Breast epithelium (tissue), 4 donors: ENCODE results near the gene HEBP2. TPM values are rescaled to one million over a fixed set of nuclear protein-coding genes. Genes with fewer than 3 reads are reported as not detected.

Source experiments
- DNase-seq, 2 donors: peaks; one replicate each; pipeline ENCODE4 v3.0.0-alpha.2; 2019; ENCODE audit warnings: low spot score in 2 of 2
- H3K27ac ChIP-seq, 2 donors: fragments of 200-600 bp; sonication (generic) in 1 of 2; one replicate each; pipeline ENCODE4 v1.5.1; 2016 to 2019; ENCODE audit warnings: mild to moderate bottlenecking in 1 of 2
- H3K27me3 ChIP-seq, 2 donors: fragments of 200-600 bp; sonication (generic) in 1 of 2; one replicate each; pipeline versions ENCODE4 v1.5.1 to v1.6.0; 2017 to 2019; ENCODE audit warnings: control low read depth in 1 of 2, mild to moderate bottlenecking in 1 of 2
- H3K36me3 ChIP-seq: fragments of 200-600 bp; one replicate; pipeline ENCODE4 v1.5.1; 2019
- H3K4me1 ChIP-seq, 2 donors: fragments of 200-600 bp; sonication (generic); one replicate each; pipeline ENCODE4 v1.5.1; 2016 to 2019; ENCODE audit warnings: control low read depth in 1 of 2
- H3K4me3 ChIP-seq, 3 donors: fragments of 200-600 bp; sonication (generic); 1 replicate in 2 of 3; 2 replicates in 1 of 3; pipeline ENCODE4 v1.5.1; 2016 to 2019; ENCODE audit warnings: mild to moderate bottlenecking in 3 of 3, moderate library complexity in 2 of 3
- H3K9me3 ChIP-seq, 2 donors: fragments of 200-600 bp; sonication (generic) in 1 of 2; one replicate each; pipeline ENCODE4 v1.5.1; 2016 to 2019; ENCODE audit warnings: control low read depth in 1 of 2
- POLR2A ChIP-seq: fragments of 450-650 bp; IDR thresholded peaks from one replicate; pipeline ENCODE4 v1.6.1; 2016; ENCODE audit warnings: antibody characterized with exemption, mild to moderate bottlenecking, moderate library complexity
- POLR2AphosphoS5 ChIP-seq, 3 donors: sonication (generic); formaldehyde crosslinking; IDR thresholded peaks; one replicate each; pipeline ENCODE4 v1.6.1; 2017; ENCODE audit warnings: antibody characterized with exemption in 3 of 3
- intact Hi-C: fragments of 100-400 bp; cut with DNase I; formaldehyde crosslinking; loops from one replicate; pipeline ENCODE4 v1.15.1; 2023; ENCODE audit warnings: low total_unique reads
- total RNA-seq, 3 donors: library from RNA; depleted of rRNA; stranded (reverse); fragments of >200 nt; gene quantifications; one replicate each; pipeline ENCODE4 v1.1.0, GENCODE V29; 2016
- TF ChIP-seq, protein P1 (sequence below), 3 donors: fragments of 450-650 bp; IDR thresholded peaks; one replicate each; pipeline ENCODE4 v1.5.1; 2016 to 2017; ENCODE audit warnings: antibody characterized with exemption in 3 of 3, mild to moderate bottlenecking in 3 of 3, moderate library complexity in 3 of 3

Gene HEBP2
- total RNA-seq, 3 donors from 2014 or later: 66.2 to 321 (median 72.6) TPM

DNA sequence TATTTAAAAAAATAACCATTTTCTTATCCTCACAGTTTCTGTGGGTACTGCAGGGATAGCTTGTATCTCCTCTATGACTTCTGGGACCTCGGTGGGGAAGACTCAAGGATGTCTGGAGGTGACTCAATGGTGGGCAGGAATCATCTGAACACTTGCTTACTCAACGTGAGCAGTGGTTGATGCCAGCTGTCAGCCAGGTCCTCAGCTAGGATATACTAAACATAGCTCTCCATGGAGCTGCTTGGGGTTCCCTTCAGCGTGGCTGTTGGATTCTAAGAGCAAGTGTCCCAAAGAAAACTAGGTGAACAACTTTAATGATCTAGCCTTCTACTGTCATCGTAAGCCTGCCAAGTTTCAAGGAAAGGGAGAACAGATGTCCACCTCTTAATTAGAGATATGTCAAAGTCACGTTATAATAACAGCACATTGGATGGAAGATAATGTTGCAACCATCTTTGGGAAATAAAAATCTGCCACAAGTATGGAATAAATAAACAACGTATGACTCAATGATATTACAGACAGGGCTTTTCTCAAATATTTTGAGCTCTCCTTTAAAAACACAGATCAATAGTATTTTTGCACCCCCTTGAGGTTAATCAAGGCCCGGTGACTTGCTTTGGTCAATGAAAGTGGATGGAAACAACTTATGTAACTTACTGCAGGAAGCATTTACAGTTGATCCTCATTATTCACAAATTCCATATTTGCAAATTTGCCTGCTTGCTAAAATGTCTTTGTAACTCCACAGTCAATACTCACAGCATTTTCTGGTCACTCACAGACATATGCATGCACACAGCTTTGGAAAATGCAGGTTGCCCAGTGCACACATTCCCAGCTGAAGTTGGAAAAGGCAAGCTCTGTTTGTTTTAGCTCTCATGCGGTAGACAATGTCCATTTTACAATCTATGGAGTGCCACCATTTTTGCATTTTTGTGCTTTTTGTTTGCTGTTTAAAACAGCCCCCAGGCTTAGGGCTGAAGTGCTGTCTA is 6.6 kb upstream of the HEBP2 start:
- Histone ChIP-seq H3K4me1 (no peaks in the 10 kb centered on the region), H3K4me3 (no peak overlapping the region), H3K27ac (no peak overlapping the region), H3K36me3 (no peaks in the 10 kb centered on the region), H3K27me3 (no peaks in the 10 kb centered on the region), H3K9me3 (no peaks in the 10 kb centered on the region)
- TF ChIP-seq, protein P1, sequence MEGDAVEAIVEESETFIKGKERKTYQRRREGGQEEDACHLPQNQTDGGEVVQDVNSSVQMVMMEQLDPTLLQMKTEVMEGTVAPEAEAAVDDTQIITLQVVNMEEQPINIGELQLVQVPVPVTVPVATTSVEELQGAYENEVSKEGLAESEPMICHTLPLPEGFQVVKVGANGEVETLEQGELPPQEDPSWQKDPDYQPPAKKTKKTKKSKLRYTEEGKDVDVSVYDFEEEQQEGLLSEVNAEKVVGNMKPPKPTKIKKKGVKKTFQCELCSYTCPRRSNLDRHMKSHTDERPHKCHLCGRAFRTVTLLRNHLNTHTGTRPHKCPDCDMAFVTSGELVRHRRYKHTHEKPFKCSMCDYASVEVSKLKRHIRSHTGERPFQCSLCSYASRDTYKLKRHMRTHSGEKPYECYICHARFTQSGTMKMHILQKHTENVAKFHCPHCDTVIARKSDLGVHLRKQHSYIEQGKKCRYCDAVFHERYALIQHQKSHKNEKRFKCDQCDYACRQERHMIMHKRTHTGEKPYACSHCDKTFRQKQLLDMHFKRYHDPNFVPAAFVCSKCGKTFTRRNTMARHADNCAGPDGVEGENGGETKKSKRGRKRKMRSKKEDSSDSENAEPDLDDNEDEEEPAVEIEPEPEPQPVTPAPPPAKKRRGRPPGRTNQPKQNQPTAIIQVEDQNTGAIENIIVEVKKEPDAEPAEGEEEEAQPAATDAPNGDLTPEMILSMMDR (IDR thresholded peaks at IDR 0.05): no peak
- no peak for TF ChIP-seq POLR2A
- TF ChIP-seq POLR2AphosphoS5 (IDR thresholded peaks at IDR 0.05): no peak
- intact Hi-C loops: no loop called here
- no peak for DNase-seq

DNA sequence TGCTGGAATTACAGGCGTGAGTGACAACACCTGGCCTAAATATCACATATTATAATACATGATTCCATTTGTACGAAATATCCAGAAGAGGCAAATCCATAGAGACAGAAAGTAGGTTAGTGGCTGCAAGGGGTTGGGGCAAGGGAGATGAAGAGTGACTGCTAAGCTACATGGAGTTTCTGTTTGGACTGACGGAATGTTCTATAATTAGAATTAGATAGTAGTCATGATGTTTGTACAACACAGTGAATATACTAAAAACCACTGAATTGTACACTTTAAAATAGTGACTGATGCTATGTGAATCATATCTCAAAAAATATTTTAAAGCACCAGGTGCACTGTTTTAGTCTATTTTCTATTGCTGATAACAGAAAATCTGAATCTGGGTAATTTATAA is 3.7 kb upstream of the HEBP2 start:
- H3K36me3 ChIP-seq: no peaks in the 10 kb centered on the region
- TF ChIP-seq, protein P1 (IDR thresholded peaks at IDR 0.05): no peak
- no peak for TF ChIP-seq POLR2AphosphoS5 (IDR thresholded peaks at IDR 0.05)
- no peak for TF ChIP-seq POLR2A
- H3K4me1 ChIP-seq: no peaks in the 10 kb centered on the region
- H3K27me3 ChIP-seq: no peaks in the 10 kb centered on the region
- no peaks in the 10 kb centered on the region for H3K9me3 ChIP-seq
- DNase-seq: no peak
- no peak overlapping the region for H3K4me3 ChIP-seq
- no peak overlapping the region for H3K27ac ChIP-seq
- intact Hi-C loops: no loop called here

DNA sequence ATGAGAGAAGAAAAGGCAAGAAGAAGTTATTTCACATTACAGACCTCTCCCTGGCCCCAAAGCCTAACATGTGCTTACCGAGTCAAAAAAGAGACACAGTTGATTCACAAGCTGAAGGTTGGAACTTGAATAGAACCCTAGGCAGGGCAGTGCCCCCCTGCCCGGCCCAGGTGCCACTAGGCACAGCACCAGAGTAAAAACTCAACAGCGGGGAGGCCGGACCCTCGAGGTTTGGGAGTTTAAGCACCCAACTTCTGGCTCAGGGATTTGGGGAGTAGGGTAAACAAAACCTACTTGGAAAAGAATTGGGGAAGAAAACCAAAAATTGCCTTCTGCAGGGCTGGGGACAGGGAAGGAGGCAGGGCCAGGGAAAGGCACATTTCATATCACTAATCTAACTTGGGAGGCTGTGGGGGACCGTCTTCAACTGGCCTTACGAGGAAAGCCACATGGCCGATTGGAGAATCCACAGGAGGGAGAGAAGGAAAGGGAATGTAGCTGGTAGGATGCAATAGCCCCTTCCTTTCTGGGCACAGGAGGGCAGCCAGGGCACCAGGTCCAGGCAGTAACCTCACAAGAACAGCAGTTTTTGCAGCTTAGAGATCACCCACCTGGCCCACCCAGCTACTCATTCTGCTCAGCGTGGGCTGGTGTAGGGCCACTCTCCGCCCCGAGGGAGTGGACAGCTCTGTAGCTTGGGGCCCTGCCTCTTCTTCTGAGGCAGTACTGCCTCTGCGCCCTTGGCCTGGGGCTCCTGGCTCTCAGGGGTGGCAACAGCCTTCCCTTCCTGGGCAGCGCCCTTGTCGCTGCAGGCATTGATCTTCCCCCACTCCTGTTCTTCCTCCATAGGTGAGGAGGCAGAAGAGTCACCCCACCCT is 1.8 kb upstream of the HEBP2 start:
- intact Hi-C loops: no loop called here
- TF ChIP-seq, protein P1 (IDR thresholded peaks at IDR 0.05): no peak
- no peak for TF ChIP-seq POLR2A
- TF ChIP-seq POLR2AphosphoS5 (IDR thresholded peaks at IDR 0.05): no peak

DNA sequence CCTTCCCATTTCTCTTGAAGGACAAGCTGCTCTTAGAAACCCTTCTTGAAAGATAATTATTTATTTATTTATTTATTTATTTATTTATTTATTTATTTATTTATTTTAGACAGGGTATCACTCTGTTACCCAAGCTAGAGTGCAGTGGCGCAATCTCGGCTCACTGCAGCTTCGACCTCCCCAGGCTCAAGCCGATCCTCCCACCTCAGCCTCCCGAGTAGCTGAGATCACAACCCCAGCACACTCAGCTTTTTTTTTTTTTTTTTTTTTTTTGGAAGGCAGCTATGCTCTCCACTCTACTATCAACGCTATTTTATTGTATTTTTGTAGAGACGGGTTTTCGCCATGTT is 1.2 kb upstream of the HEBP2 start:
- intact Hi-C loops: no loop called here

More for the DNA sequence above, 1.8 kb upstream of the HEBP2 start:
- Histone ChIP-seq H3K27me3 (no peaks in the 10 kb centered on the region), H3K4me1 (no peaks in the 10 kb centered on the region), H3K36me3 (no peaks in the 10 kb centered on the region), H3K27ac (no peak overlapping the region), H3K9me3 (no peaks in the 10 kb centered on the region), H3K4me3 (no peak overlapping the region)
- no peak for DNase-seq

More for the DNA sequence above, 1.2 kb upstream of the HEBP2 start:
- no peaks in the 10 kb centered on the region for H3K9me3 ChIP-seq
- H3K27me3 ChIP-seq: no peaks in the 10 kb centered on the region
- H3K4me1 ChIP-seq: no peaks in the 10 kb centered on the region
- DNase-seq: no peak
- peak overlapping the region; percentile 93 to 99 for H3K27ac ChIP-seq
- TF ChIP-seq, protein P1 (IDR thresholded peaks at IDR 0.05): no peak
- TF ChIP-seq POLR2AphosphoS5 (IDR thresholded peaks at IDR 0.05): no peak
- no peak for TF ChIP-seq POLR2A
- peaks cover 1% of the 10 kb centered on the region for H3K36me3 ChIP-seq
- peak overlapping the region; percentile 77 to 88 (median 79) for H3K4me3 ChIP-seq
